Activated T-cell treated with anti-CD3 and anti-CD28 coated beads, Interleukin-2, amount 50 U/mL, for 24 hours (primary cell): Measurements from ENCODE around the gene IL1RL1.

Source experiments
- DNase-seq: peaks from one replicate; pipeline ENCODE4 v3.0.0-alpha.2; 2020
- H3K27ac Mint-ChIP-seq: 2 replicates; pipeline ENCODE4 v1.8.0; 2020; ENCODE audit warnings: mild to moderate bottlenecking, mixed read lengths
- H3K27me3 Mint-ChIP-seq: 2 replicates; pipeline ENCODE4 v1.8.0; 2020; ENCODE audit warnings: mixed read lengths
- H3K36me3 Mint-ChIP-seq: 2 replicates; pipeline ENCODE4 v1.8.0; 2020; ENCODE audit warnings: low read depth, mixed read lengths
- H3K4me1 Mint-ChIP-seq: 2 replicates; pipeline ENCODE4 v1.8.0; 2020; ENCODE audit warnings: low read depth, mixed read lengths
- H3K4me3 Mint-ChIP-seq: 2 replicates; pipeline ENCODE4 v1.8.0; 2020; ENCODE audit warnings: mild to moderate bottlenecking, moderate library complexity, mixed read lengths
- H3K9me3 Mint-ChIP-seq: 2 replicates; pipeline ENCODE4 v1.8.0; 2020; ENCODE audit warnings: mixed read lengths

Gene IL1RL1

GRCh38 chr2:102310964-102311640 is at the start of gene IL1RL1:
Gene IL1RL1 (plus strand): TSS chr2:102311563. CDS start chr2:102338265, 26,702 bp downstream.
- Mint-ChIP-seq H3K36me3 (no peaks in the 10 kb centered on the region), H3K9me3 (no peaks in the 10 kb centered on the region), H3K27me3 (no peaks in the 10 kb centered on the region), H3K4me1 (peaks cover 11% of the 10 kb centered on the region), H3K27ac (no peak within 1 kb of the TSS), H3K4me3 (no peak within 1 kb of the TSS)
- no peak for DNase-seq

- Mint-ChIP-seq H3K4me1 (peaks cover 33% of the 10 kb centered on the region), H3K36me3 (peaks cover 8% of the 10 kb centered on the region), H3K4me3 (no peak overlapping the region), H3K27ac (no peak overlapping the region), H3K9me3 (peaks cover 5% of the 10 kb centered on the region), H3K27me3 (no peaks in the 10 kb centered on the region)
- no peak for DNase-seq
These were observed 48.9 kb upstream of the IL1RL1 start for GRCh38 chr2:102262216-102263129.

- H3K4me3 Mint-ChIP-seq: no peak overlapping the region
- no peaks in the 10 kb centered on the region for H3K9me3 Mint-ChIP-seq
- H3K27ac Mint-ChIP-seq: no peak overlapping the region
- no peaks in the 10 kb centered on the region for H3K36me3 Mint-ChIP-seq
- no peaks in the 10 kb centered on the region for H3K27me3 Mint-ChIP-seq
- no peak for DNase-seq
- H3K4me1 Mint-ChIP-seq: peaks cover 15% of the 10 kb centered on the region
These were observed 46.4 kb upstream of the IL1RL1 start for GRCh38 chr2:102264952-102265351.

GRCh38 chr2:102266204-102266603 is 45.2 kb upstream of the IL1RL1 start:
- Mint-ChIP-seq H3K4me3 (no peak overlapping the region), H3K9me3 (no peaks in the 10 kb centered on the region), H3K27me3 (peaks cover 3% of the 10 kb centered on the region), H3K27ac (no peak overlapping the region), H3K36me3 (no peaks in the 10 kb centered on the region), H3K4me1 (peaks cover 24% of the 10 kb centered on the region)
- DNase-seq: no peak

GRCh38 chr2:102267774-102268173 is 43.6 kb upstream of the IL1RL1 start:
- H3K4me3 Mint-ChIP-seq: no peak overlapping the region
- no peaks in the 10 kb centered on the region for H3K9me3 Mint-ChIP-seq

GRCh38 chr2:102268510-102269199 is 42.7 kb upstream of the IL1RL1 start:
- Mint-ChIP-seq H3K4me1 (peaks cover 32% of the 10 kb centered on the region), H3K4me3 (no peak overlapping the region), H3K27me3 (peaks cover 3% of the 10 kb centered on the region), H3K9me3 (no peaks in the 10 kb centered on the region), H3K27ac (no peak overlapping the region), H3K36me3 (no peaks in the 10 kb centered on the region)
- no peak for DNase-seq

More at GRCh38 chr2:102267774-102268173, 43.6 kb upstream of the IL1RL1 start:
- peaks cover 3% of the 10 kb centered on the region for H3K27me3 Mint-ChIP-seq
- H3K4me1 Mint-ChIP-seq: peaks cover 34% of the 10 kb centered on the region
- H3K36me3 Mint-ChIP-seq: no peaks in the 10 kb centered on the region
- no peak for DNase-seq
- H3K27ac Mint-ChIP-seq: no peak overlapping the region

GRCh38 chr2:102269200-102269524 is 42.2 kb upstream of the IL1RL1 start:
- Mint-ChIP-seq H3K4me3 (no peak overlapping the region), H3K9me3 (no peaks in the 10 kb centered on the region)
- DNase-seq: no peak

GRCh38 chr2:102271844-102272243 is 39.5 kb upstream of the IL1RL1 start:
- Mint-ChIP-seq H3K4me3 (peak overlapping the region; percentile 14), H3K9me3 (peaks cover 4% of the 10 kb centered on the region), H3K36me3 (no peaks in the 10 kb centered on the region), H3K27ac (no peak overlapping the region), H3K4me1 (peaks cover 35% of the 10 kb centered on the region), H3K27me3 (peaks cover 3% of the 10 kb centered on the region)
- DNase-seq: no peak

More at GRCh38 chr2:102269200-102269524, 42.2 kb upstream of the IL1RL1 start:
- no peaks in the 10 kb centered on the region for H3K36me3 Mint-ChIP-seq
- peaks cover 27% of the 10 kb centered on the region for H3K4me1 Mint-ChIP-seq
- H3K27me3 Mint-ChIP-seq: peaks cover 3% of the 10 kb centered on the region
- H3K27ac Mint-ChIP-seq: no peak overlapping the region

GRCh38 chr2:102273619-102274211 is 37.6 kb upstream of the IL1RL1 start:
- peaks cover 47% of the 10 kb centered on the region for H3K4me1 Mint-ChIP-seq
- no peak overlapping the region for H3K4me3 Mint-ChIP-seq
- peaks cover 3% of the 10 kb centered on the region for H3K27me3 Mint-ChIP-seq
- no peak overlapping the region for H3K27ac Mint-ChIP-seq
- H3K9me3 Mint-ChIP-seq: peaks cover 4% of the 10 kb centered on the region
- DNase-seq: no peak
- no peaks in the 10 kb centered on the region for H3K36me3 Mint-ChIP-seq

- peaks cover 4% of the 10 kb centered on the region for H3K9me3 Mint-ChIP-seq
- no peak for DNase-seq
- H3K27me3 Mint-ChIP-seq: no peaks in the 10 kb centered on the region
- peaks cover 30% of the 10 kb centered on the region for H3K4me1 Mint-ChIP-seq
- H3K4me3 Mint-ChIP-seq: no peak overlapping the region
- no peak overlapping the region for H3K27ac Mint-ChIP-seq
- H3K36me3 Mint-ChIP-seq: no peaks in the 10 kb centered on the region
These were observed 34.7 kb upstream of the IL1RL1 start for GRCh38 chr2:102276549-102277201.

- Mint-ChIP-seq H3K27me3 (no peaks in the 10 kb centered on the region), H3K9me3 (peaks cover 4% of the 10 kb centered on the region), H3K4me3 (no peak overlapping the region), H3K27ac (no peak overlapping the region), H3K36me3 (no peaks in the 10 kb centered on the region), H3K4me1 (peaks cover 24% of the 10 kb centered on the region)
- DNase-seq: no peak
These were observed 34.1 kb upstream of the IL1RL1 start for GRCh38 chr2:102277202-102277700.

GRCh38 chr2:102278720-102279390 is 32.5 kb upstream of the IL1RL1 start:
- Mint-ChIP-seq H3K4me3 (no peak overlapping the region), H3K27me3 (no peaks in the 10 kb centered on the region), H3K27ac (no peak overlapping the region), H3K9me3 (peaks cover 4% of the 10 kb centered on the region), H3K36me3 (no peaks in the 10 kb centered on the region), H3K4me1 (peaks cover 24% of the 10 kb centered on the region)
- DNase-seq: no peak

GRCh38 chr2:102279391-102279735 is 32.0 kb upstream of the IL1RL1 start:
- Mint-ChIP-seq H3K27ac (no peak overlapping the region), H3K4me1 (peaks cover 24% of the 10 kb centered on the region), H3K4me3 (no peak overlapping the region), H3K27me3 (no peaks in the 10 kb centered on the region), H3K36me3 (no peaks in the 10 kb centered on the region), H3K9me3 (peaks cover 4% of the 10 kb centered on the region)
- no peak for DNase-seq
